M059J (cell line): ENCODE data around the gene MAL. TPM values are rescaled to one million over a fixed set of nuclear protein-coding genes. Genes with fewer than 3 reads are reported as not detected.

Source experiments
- DNase-seq: peaks from one replicate; pipeline ENCODE4 v3.0.0-alpha.2; 2012; ENCODE audit warnings: low read depth
- total RNA-seq: library from RNA; depleted of rRNA; stranded (reverse); fragments of >200 nt; shearing (Covaris generic); gene quantifications from 2 replicates; pipeline ENCODE4 v1.2.3, GENCODE V29; 2014

MAL gene
- total RNA-seq, 1 experiment from 2014 or later = 11.3 TPM

- DNase-seq = no peak
Measured at GRCh38 chr2:95061601-95062183, 36.2 kb downstream of the MAL start.

- no peak for DNase-seq
Measured at GRCh38 chr2:95062242-95063085, 37.0 kb downstream of the MAL start.

- DNase-seq = no peak
Measured at GRCh38 chr2:95063086-95063958, 37.8 kb downstream of the MAL start.

DNA sequence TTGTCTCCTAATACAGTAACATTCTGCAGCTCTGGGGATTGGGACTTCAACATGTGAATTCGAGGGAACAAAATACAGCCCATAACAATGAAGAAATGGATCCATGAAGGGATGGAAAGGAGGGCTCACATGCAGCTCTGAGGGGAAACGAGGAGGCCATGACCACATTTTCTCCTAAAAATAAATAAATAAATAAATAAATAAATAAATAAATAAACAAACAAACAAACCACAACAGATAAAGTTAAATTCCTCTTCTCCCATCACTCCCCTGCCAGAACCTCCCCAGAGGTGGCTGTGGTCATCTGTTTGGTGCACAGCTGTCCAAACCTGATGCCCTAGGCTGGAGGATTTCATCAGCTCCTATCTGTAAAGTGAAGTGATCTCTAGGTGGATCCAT lies 42.7 kb downstream of the MAL start:
- no peak for DNase-seq

- no peak for DNase-seq
Measured at GRCh38 chr2:95069465-95069864, 44.0 kb downstream of the MAL start.

DNA sequence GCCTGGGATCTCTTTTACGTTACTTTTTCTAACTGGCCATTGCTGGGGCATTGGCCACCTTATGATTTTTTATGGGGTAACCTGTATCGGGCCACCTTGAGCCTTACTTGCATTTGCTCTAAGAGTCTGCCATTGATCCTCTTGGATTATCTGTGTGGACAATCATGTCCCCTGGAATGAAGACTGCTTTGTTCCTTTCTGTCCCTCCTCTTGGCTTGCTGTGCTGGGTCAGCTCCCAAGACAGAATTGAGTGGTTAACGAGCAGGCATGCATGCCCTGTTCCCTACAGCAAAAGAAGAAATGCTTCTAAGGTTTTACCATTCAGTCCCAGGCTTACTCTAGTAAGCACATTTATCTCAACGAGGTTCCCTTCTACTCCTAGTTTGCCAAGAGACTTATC lies 46.3 kb downstream of the MAL start:
- no peak for DNase-seq

DNA sequence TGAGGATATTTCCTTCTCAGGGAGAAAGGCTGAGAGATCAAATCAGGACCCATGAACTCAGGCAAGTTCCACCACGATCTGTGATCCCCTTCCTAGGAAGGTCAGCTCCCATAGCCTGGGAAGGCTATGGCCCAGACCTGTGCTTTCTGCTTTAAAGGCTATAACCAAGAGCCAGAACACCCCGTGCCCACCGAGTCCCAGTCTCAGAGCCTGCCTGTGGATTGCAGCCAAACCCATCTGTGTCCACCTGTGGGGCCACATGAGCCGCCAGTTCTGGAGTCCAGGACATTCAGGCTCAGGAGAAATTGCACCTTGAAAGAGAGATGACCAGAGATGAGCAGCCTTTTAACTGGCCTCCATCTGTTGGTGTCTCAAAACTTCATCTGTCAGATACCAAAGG lies 46.9 kb downstream of the MAL start:
- no peak for DNase-seq

DNA sequence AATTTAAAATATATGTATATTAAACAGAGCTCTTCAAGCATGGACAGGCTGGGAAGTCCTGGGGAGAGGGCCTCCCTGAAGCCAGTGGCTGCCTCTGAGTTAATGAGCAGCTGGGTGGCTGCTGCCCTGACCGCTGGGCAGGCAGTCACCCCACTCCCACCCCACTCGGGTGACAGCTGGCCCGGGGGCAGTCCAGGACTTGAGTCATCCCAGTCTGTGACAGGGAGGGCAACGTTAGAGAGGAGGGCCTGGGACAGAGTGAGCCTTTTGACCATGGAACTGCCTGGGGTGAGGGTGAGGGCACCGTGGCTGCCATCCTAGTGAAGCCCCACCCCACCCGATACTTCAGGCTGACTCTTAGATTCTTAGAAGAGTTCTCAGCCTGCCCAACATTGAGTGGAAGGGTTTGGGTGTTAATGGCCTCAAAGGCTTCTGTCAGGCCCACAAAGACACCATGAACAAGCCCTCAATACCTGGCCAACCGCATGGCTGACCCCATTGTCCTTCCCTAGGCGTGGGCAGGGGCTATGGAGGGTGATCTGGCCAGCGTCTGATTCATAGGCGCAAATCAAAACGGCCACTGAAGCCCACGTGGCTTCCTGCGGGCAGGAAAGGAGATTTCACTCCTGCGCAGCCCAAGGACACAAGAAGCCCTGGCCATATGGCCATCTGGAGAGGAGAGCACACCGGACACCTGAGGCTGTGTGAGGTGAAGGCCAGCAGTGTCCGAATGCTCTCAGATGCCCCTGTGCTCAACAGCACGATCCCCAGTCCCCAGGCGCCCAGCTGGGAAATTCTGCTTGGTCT lies 48.6 kb downstream of the MAL start:
- DNase-seq = peak; percentile 37

DNA sequence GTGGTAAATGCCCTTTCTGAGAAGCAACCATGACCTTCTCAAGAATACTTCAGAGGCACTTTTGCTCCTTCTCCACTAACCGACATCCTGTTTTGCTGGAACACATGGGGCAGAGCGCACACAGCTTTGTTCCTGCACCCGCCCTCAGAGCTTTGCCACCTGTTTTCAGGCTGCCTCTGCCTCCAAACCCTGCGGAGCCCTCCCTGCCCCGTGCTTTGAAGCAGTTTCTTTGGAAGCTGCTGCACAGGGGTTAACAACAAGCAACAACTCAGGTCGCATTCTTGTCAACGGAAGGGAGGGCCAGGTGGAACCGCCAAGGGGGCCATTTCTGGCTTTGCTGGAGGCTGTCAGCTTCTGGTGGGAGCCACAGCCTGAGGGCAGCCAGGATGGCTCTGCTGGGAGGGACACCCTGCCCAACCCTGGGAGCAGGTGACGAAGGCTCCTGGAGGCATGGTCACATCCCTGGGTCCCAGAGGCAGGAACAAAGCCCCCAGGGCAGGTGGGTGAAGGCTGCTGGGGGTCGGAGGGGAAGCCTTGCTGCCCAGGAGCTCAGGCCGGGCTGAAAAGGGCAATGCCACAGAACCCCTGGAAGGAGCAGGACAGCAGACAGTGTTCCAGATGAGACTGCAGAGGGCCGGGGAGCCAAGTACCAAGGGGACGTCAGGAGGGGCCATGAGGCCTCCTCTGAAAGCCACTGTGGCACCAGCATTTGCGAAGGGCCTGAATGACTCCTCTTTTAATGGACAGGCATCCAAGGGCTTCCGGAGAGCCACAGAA lies 49.3 kb downstream of the MAL start:
- no peak for DNase-seq

GRCh38 chr2:95075440-95076132 lies 50.1 kb downstream of the MAL start:
- DNase-seq = no peak

DNA sequence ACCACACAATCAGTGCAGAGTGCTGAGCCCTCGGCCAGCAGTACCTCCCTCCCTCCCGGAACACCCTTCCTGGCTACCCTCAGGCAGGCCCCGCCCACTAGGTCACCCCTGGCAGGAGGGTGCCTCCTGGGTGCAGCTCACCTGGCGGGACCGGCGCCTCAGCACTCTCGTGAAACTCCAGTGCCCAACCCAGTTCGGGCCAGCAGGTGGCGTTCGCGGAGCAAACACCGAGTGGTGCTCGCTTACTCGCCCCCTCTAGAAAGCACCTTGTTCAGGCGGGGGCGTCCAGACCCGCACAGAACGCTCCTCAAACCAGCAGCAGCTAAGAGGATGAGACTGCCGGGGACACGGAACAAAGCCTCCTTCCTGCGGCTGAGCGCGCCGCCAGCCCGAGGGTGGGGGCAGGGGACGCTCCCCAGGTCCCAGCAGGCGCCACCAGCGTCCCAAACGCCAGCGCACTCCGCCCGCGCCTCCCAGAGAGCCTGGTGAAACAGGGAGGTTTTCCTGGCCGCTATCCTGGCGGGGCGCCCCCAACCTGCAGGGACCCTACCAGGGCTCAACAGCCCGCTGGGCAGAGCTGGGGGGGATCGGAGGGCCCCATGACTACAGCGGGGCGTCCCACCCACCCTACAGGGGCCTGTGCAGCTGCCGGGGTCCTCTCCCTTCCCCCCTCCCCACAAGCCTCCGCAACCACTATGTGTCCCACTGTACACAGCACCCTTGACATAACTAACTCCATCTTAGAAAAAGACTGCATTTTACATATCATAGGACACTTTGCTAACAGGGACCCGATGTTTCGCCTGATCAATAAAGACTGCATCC lies 51.4 kb downstream of the MAL start:
- DNase-seq = peak; percentile 59

DNA sequence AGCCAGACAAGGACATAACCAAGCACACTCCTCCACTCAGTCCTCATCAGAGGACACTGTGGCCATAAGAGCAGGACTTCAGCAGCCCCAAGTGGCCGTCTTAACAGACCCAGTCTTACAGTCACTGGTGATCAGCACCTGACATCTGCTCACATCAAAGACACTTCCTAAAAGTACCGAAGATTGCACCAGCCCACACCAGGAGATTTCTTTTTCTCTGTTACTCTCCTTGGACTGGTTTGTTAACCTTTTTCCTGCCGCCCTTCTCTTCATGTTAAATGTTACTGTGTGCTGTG lies 52.0 kb downstream of the MAL start:
- DNase-seq = peak; percentile 43

- no peak for DNase-seq
Measured at GRCh38 chr2:95077861-95078603, 52.5 kb downstream of the MAL start.

GRCh38 chr2:95079199-95079683 lies 53.7 kb downstream of the MAL start:
- no peak for DNase-seq

DNA sequence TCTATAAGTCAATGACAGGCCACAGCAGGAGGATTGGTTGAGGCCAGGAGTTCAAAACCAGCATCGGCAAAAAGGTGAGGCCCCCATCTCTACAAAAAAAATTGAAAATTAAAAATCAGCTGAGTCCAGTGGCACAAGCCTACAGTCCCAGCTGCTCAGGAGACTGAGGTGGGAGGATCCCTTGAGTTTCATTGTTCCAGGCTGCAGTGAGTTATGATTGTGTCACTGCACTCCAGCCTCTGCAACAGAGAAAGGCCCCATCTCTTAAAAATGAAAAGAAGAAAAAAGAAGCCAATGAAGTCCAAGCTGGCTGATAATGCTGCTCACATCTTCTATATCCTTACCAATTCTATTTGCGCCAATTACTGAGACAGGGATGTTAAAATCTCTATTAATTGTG lies 57.0 kb downstream of the MAL start:
- DNase-seq = no peak

GRCh38 chr2:95086017-95086416 lies 60.5 kb downstream of the MAL start:
- no peak for DNase-seq

- DNase-seq = no peak
Measured at GRCh38 chr2:95087379-95087778, 61.9 kb downstream of the MAL start.

DNA sequence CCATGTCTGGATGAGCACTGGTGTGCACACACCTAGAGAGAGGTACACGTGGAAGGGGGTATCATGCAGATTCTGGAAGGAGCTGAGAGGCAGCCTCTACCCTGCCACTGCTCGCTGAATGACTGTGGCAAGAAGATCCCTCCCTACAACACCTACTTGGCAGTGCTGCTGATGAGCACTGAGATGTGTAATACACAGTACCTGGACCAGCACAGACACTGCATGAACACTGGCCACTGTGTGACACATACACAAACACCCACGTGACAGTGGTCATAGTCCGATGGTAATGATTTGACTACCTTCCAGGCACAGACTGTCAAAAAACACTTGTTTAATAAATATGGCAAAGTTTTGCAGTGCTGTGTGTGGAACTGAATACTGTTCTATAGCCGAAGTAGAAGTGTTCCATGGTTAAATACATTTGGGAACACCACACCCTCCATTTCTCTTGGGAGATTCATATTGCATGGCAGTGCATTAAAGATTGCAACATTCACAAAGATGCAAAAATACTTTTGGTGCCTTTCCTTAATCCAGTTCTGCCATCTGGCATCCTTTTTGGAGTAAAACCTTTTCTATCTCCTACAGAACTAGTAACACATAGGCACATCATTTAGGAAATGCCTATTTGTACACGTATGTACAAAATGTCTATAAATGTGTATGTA lies 66.5 kb downstream of the MAL start:
- no peak for DNase-seq
